ENCODE data around the gene CCL22.
"Not testable (repeated sequence)": the region's sequence is repeated elsewhere in the genome, so short reads cannot be mapped to it uniquely, and the experiment has no call there.

CCL22 gene

GRCh38 chr16:57358527-57359095 is at the start of gene CCL22:
TSS of gene CCL22 (plus strand) at chr16:57358783. CDS start at chr16:57358817, 34 bp downstream.
- no peak for DNase-seq

- DNase-seq, result no peak
These were observed 47.8 kb upstream of the CCL22 start for GRCh38 chr16:57310801-57311200.

- no peak for DNase-seq
These were observed 45.1 kb upstream of the CCL22 start for GRCh38 chr16:57313509-57313908.

- no peak for DNase-seq
These were observed 44.3 kb upstream of the CCL22 start for GRCh38 chr16:57314161-57314785.

GRCh38 chr16:57315416-57315815 is 43.2 kb upstream of the CCL22 start:
- DNase-seq, result no peak

GRCh38 chr16:57316390-57317017 is 42.1 kb upstream of the CCL22 start:
- no peak for DNase-seq

- DNase-seq, result no peak
These were observed 40.2 kb upstream of the CCL22 start for GRCh38 chr16:57318240-57318970.

- no peak for DNase-seq
These were observed 38.9 kb upstream of the CCL22 start for GRCh38 chr16:57319646-57320045.

GRCh38 chr16:57324749-57325148 is 33.8 kb upstream of the CCL22 start:
- DNase-seq, result no peak

- DNase-seq, result no peak
These were observed 33.1 kb upstream of the CCL22 start for GRCh38 chr16:57325458-57325857.

- no peak for DNase-seq
These were observed 28.8 kb upstream of the CCL22 start for GRCh38 chr16:57329718-57330327.

- DNase-seq, result no peak
These were observed 27.2 kb upstream of the CCL22 start for GRCh38 chr16:57331355-57331754.

GRCh38 chr16:57333402-57333801 is 25.2 kb upstream of the CCL22 start:
- no peak for DNase-seq

- no peak for DNase-seq
These were observed 23.2 kb upstream of the CCL22 start for GRCh38 chr16:57335366-57335765.

- no peak for DNase-seq
These were observed 17.5 kb upstream of the CCL22 start for GRCh38 chr16:57341062-57341440.

- no peak for DNase-seq
These were observed 16.9 kb upstream of the CCL22 start for GRCh38 chr16:57341441-57342303.

GRCh38 chr16:57342606-57343005 is 16.0 kb upstream of the CCL22 start:
- not testable (repeated sequence) for DNase-seq

GRCh38 chr16:57343221-57343620 is 15.4 kb upstream of the CCL22 start:
- no peak for DNase-seq

GRCh38 chr16:57344094-57344493 is 14.5 kb upstream of the CCL22 start:
- not testable (repeated sequence) for DNase-seq

GRCh38 chr16:57345021-57345420 is 13.6 kb upstream of the CCL22 start:
- no peak for DNase-seq

GRCh38 chr16:57345666-57346204 is 12.8 kb upstream of the CCL22 start:
- DNase-seq, result no peak

- DNase-seq, result no peak
These were observed 10.7 kb upstream of the CCL22 start for GRCh38 chr16:57347858-57348257.

Measured in NCI-H1694 treated with DMSO at 0.1 percent for 48 hours (cell line).